ENCODE measurements around the gene KCNK15.

- TF ChIP-seq CTCF (conservative IDR thresholded peaks at IDR 0.05; ENCODE audit: low read depth, low read length), result no peak
- TF ChIP-seq EZH2phosphoT487 (IDR thresholded peaks at IDR 0.05; ENCODE audit: borderline replicate concordance, low read length), result no peak
Measured at GRCh38 chr20:44731657-44732056, 14.0 kb upstream of the KCNK15 start.
